Adrenal gland (tissue), 12 donors: Measurements from ENCODE around the gene RAB40C. TPM values are rescaled to one million over a fixed set of nuclear protein-coding genes. Genes with fewer than 3 reads are reported as not detected.

ENCODE experiments used
- DNase-seq, 7 donors: peaks; one replicate each; pipeline ENCODE4 v3.0.0-alpha.2; 2019 to 2020
- H3K27ac ChIP-seq, 5 donors: fragments of 200-600 bp; sonication (generic) in 4 of 5; 1 replicate in 3 of 5; 2 replicates in 2 of 5; pipeline versions ENCODE4 v1.5.1 to v1.8.0; 2016 to 2020; ENCODE audit warnings: mild to moderate bottlenecking in 1 of 5
- H3K27me3 ChIP-seq: fragments of 200-600 bp; 2 replicates; pipeline ENCODE4 v1.8.0; 2021
- H3K36me3 ChIP-seq, 2 donors: fragments of 200-600 bp; replicated peaks in 1 of 2; 1 replicate in 1 of 2; 2 replicates in 1 of 2; pipeline versions ENCODE4 v1.5.1 to v1.8.0; 2018 to 2022
- H3K4me1 ChIP-seq, 2 donors: fragments of 200-600 bp; replicated peaks in 1 of 2; 1 replicate in 1 of 2; 2 replicates in 1 of 2; pipeline versions ENCODE4 v1.5.1 to v1.8.0; 2018 to 2021
- H3K4me3 ChIP-seq, 4 donors: fragments of 200-600 bp; sonication (generic) in 3 of 4; one replicate each; pipeline ENCODE4 v1.5.1; 2016 to 2018
- H3K9me3 ChIP-seq, 3 donors: fragments of 200-600 bp; sonication (generic) in 1 of 3; replicated peaks in 1 of 3; 1 replicate in 2 of 3; 2 replicates in 1 of 3; pipeline versions ENCODE4 v1.5.1 to v1.8.0; 2016 to 2021
- CTCF ChIP-seq, 6 experiments: fragments of 450-650 bp in 4 of 6; fragments of 200-600 bp in 2 of 6; sonication (generic) in 1 of 6; IDR thresholded peaks; 1 replicate in 5 of 6; 2 replicates in 1 of 6; pipeline versions ENCODE4 v1.5.1 to v1.8.0; 2016 to 2021; ENCODE audit warnings: antibody characterized with exemption in 6 of 6, mild to moderate bottlenecking in 2 of 6, moderate library complexity in 1 of 6
- POLR2A ChIP-seq, 2 donors: fragments of 450-650 bp; IDR thresholded peaks; one replicate each; pipeline ENCODE4 v1.6.1; 2017; ENCODE audit warnings: antibody characterized with exemption in 2 of 2, mild to moderate bottlenecking in 2 of 2, moderate library complexity in 1 of 2
- WGBS, 4 donors: extraction: QIAGEN DNeasy Blood & Tissue Kit in 2 of 4; methylation state at CpG; one replicate each; pipeline versions ENCODE4 v1.1.5 to v1.1.7; 2013 to 2017; 5-methylcytosine and 5-hydroxymethylcytosine counted together
- intact Hi-C, 2 donors: fragments of 100-400 bp; cut with DNase I; formaldehyde crosslinking; loops; one replicate each; pipeline versions ENCODE4 v1.14.1 to v1.15.0; 2022 to 2023
- polyA plus RNA-seq, 3 donors: library from polyadenylated mRNA; stranded (reverse); fragments of 200-250 nt in 2 of 3; fragments of 350-450 nt in 1 of 3; fragmentation: Illumina TruSeq in 1 of 3; extraction: RNeasy Lipid Tissue Mini Kit (QIAGEN cat#74804) in 1 of 3; gene quantifications; one replicate each; pipeline ENCODE4 v1.2.3, GENCODE V29; 2013 to 2014
- total RNA-seq, 9 donors: library from RNA; depleted of rRNA in 4 of 9; stranded (reverse); fragments of >200 nt in 4 of 9; fragments of 120-200 nt in 1 of 9; fragmentation: NEBNext Ultra II Directional in 1 of 9; extraction: Animal tissue kit (Norgen Biotek cat#: 25700) in 1 of 9; gene quantifications; one replicate each; pipeline versions ENCODE4 v1.1.0 to v1.2.4, GENCODE V29; 2013 to 2023
- donor health status: healthy with polysubstance abuse.
- donor health status: Bipolar disorder and iron deficiency.
- donor health status: DM: yes; HTN: yes; CAD: no.
- donor health status: DM: no; HTN: no; CAD: no.
- donor health status: DM: no; HTN: no; CAD: no.
- donor health status: DM: yes; HTN: yes; CAD: no.

Gene RAB40C
- total and polyA plus RNA-seq, 12 donors = 2.3 to 36.2 (median 15.8) TPM

- Histone ChIP-seq H3K36me3 (peaks cover 0 to 16% of the 10 kb centered on the region in 2 donors), H3K27ac (no peak overlapping the region), H3K4me3 (no peak overlapping the region), H3K9me3 (no peaks in the 10 kb centered on the region), H3K27me3 (no peaks in the 10 kb centered on the region), H3K4me1 (peaks cover 7 to 20% of the 10 kb centered on the region in 2 donors)
- WGBS, 4 donors = 92 to 95% (median 93%) methylated on average over 21 to 33 of the region's 33 CpGs
- intact Hi-C loops = no loop called here
- DNase-seq = peak in 1 of 7 donors; percentile 51
- TF ChIP-seq CTCF (IDR thresholded peaks at IDR 0.05) = no peak
- no peak for TF ChIP-seq POLR2A (IDR thresholded peaks at IDR 0.05)
These were observed 38.6 kb downstream of the RAB40C start for GRCh38 chr16:628321-629061.

GRCh38 chr16:629185-629832 is 39.4 kb downstream of the RAB40C start:
- TF ChIP-seq CTCF (IDR thresholded peaks at IDR 0.05) (no peak), POLR2A (IDR thresholded peaks at IDR 0.05) (no peak)
- intact Hi-C loops = no loop called here
- Histone ChIP-seq H3K27ac (peak overlapping the region in 2 of 5 donors; percentile 2 to 41), H3K9me3 (no peaks in the 10 kb centered on the region), H3K4me3 (no peak overlapping the region), H3K4me1 (peaks cover 7 to 20% of the 10 kb centered on the region in 2 donors), H3K27me3 (no peaks in the 10 kb centered on the region), H3K36me3 (peaks cover 0 to 16% of the 10 kb centered on the region in 2 donors)
- peak in 3 of 7 donors; percentile 29 to 77 (median 30) for DNase-seq
- 73 to 90% (median 77%) methylated on average over 9 to 29 of the region's 29 CpGs for WGBS, 4 donors

GRCh38 chr16:629833-630248 is 40.0 kb downstream of the RAB40C start:
- H3K4me1 ChIP-seq = peaks cover 7 to 20% of the 10 kb centered on the region in 2 donors
- peaks cover 0 to 16% of the 10 kb centered on the region in 2 donors for H3K36me3 ChIP-seq
- H3K27ac ChIP-seq = peak overlapping the region in 2 of 5 donors; percentile 2 to 41
- intact Hi-C loops = no loop called here
- H3K9me3 ChIP-seq = no peaks in the 10 kb centered on the region
- no peak overlapping the region for H3K4me3 ChIP-seq
- WGBS, 4 donors = 41 to 49% methylated on average over 11 of the region's 11 CpGs; no CpG with 5 or more reads in 2 of the 4 donors
- DNase-seq = peak in 4 of 7 donors; percentile 26 to 54 (median 32)
- TF ChIP-seq POLR2A (IDR thresholded peaks at IDR 0.05) = no peak
- no peak for TF ChIP-seq CTCF (IDR thresholded peaks at IDR 0.05)
- no peaks in the 10 kb centered on the region for H3K27me3 ChIP-seq

GRCh38 chr16:630249-630814 is 40.5 kb downstream of the RAB40C start:
- H3K9me3 ChIP-seq = no peaks in the 10 kb centered on the region
- WGBS, 4 donors = 31 to 47% (median 33%) methylated on average over 3 to 28 of the region's 29 CpGs
- H3K4me3 ChIP-seq = no peak overlapping the region
- no peak for TF ChIP-seq CTCF (IDR thresholded peaks at IDR 0.05)
- TF ChIP-seq POLR2A (IDR thresholded peaks at IDR 0.05) = no peak
- H3K27me3 ChIP-seq = no peaks in the 10 kb centered on the region
- H3K27ac ChIP-seq = peak overlapping the region in 1 of 5 donors; percentile 41
- H3K4me1 ChIP-seq = peaks cover 10 to 24% of the 10 kb centered on the region in 2 donors
- H3K36me3 ChIP-seq = peaks cover 0 to 16% of the 10 kb centered on the region in 2 donors
- intact Hi-C loops = no loop called here
- peak in 4 of 7 donors; percentile 26 to 55 (median 28) for DNase-seq
